Anterior cingulate cortex (tissue), 58 donors: ENCODE results near the gene ARMC7.
"Not testable (repeated sequence)": the region's sequence is repeated elsewhere in the genome, so short reads cannot be mapped to it uniquely, and the experiment has no call there.

Experiments used
- DNase-seq, 58 donors: peaks; one replicate each; lab custom pipeline; 2025; lab: John Stamatoyannopoulos, UW

Gene ARMC7

DNA sequence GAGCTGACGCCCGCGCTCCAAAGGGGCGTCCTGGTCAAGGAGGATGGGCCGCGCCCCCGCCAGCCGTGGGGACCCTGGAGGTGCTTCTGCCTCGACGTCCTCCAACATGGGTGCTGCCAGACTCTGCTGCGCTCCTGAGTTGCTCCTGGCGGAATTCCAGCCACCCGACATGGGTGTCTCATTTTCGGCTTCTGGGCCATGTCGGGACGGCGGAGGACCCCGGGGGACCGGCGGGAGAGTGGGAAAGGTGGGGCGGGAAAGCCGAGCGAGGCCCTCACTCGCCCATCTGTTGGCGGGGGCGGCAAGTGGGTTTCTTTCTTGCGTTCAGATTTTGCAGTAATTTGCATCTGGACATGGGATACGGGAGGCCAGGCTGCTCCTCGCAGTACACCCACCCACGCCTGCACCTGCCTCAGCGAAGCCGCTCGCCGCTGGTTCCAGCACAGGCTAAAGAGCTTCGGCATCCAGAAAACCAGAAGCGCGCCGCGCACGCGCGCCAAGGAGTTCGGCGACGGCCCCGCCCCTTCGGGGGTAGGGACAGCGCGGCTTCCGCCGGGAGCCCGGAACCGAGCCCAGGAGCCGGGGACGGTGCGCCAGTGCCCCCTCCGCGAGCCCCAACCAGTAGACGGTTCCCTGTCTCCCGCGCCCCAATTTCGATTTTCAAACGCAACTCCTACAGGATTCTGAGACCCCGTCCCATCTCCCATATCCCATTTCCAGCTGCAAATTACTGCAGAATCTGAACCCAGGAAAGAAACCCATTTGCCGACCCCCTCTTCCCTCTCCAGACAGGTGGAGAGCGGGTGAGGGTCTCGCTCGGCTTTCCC is at the start of gene ARMC7:
Gene ARMC7, plus strand, starts transcription at position 563 of the 827 bp plus-strand sequence. CDS start 320 bp downstream, outside the sequence.
- peak in 56 of 58 donors; percentile 24 to 94 (median 78) for DNase-seq

DNA sequence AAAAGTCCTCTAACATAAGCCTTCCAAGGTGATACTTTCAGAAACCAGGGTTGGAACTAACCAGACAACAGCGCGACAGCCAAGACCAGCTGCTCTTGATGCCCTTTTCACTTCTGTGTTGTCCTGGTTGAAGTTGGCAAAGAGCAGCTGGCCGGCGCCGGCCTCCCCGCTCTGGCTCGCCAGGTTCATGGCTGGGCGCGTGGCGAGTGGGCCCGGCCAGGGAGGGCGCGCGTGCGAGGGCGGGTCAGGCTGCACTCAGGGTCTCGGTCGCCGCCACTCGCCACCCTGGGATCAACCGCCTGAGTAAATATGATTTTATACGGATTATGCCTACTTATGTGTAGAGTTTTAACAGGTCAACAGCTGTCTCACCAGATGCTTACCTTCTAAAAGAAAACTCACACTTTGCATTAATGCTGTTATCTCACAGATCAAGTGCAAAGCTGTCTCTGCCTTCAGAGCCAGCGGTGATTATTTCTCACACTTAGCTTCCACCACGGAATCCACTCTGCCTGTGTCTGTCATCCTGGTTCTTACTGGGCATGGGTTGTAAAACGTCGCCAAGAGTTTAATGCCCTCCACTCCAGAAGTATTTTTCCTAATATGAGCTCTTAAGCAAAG is 49.2 kb upstream of the ARMC7 start:
- no peak for DNase-seq

DNA sequence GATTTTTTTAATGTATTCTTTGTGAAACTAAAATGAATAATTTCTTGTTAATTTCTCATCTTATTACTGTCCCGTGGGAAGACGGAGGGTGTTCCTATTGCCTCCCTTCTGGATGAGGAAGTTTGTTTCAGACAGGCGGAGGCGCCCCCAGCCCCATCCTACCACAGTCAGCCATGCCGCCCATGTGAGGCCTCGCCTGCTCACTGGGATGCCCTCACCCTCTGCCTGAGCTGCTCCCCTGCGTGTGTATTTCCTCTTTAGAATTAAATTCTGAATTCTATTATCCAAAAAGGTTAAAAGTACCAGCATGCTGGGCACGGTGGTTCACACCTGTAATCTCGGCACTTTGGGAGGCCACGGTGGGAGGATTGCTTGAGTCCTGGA is 48.7 kb upstream of the ARMC7 start:
- DNase-seq, result no peak

DNA sequence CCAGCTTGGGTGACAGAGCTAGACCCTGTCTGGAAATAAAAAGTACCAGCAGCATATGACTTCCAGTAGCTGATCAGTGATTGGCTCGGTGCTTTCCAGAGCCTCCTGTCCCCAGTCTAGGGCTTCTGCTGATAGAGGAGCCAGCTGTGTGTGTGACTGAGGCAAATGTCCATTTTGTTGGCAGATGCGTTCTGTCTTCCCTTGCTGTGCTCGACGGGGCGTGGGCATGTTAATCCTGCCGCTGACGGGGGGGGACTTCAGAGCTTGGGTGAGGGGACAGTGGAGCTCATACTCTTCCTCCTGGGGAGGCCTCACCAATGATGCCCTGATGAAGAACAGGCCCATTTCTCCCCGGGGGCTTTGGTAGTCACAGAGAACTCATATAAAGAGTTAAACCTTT is 48.2 kb upstream of the ARMC7 start:
- DNase-seq, result no peak

DNA sequence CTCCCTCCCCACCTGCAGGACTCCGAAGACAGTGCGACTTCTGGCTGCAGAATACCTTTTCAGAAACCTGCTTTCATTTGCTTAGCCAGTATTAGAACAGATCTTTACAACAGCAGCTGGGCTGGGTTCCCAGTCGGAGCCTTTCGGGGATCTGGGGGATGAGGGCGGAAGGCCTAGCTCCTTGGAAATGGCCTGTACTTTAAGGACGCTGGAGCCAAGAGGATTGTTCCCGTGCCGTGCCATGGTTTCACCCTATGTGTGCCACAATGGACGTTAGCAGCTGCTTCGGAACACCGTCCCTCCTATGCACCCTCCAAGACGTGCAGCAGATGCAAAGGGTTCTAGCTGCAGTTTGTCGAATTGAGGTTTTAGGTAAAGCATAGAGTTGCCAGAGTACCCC is 46.6 kb upstream of the ARMC7 start:
- DNase-seq, result peak in 4 of 58 donors; percentile 5 to 21 (median 10)

DNA sequence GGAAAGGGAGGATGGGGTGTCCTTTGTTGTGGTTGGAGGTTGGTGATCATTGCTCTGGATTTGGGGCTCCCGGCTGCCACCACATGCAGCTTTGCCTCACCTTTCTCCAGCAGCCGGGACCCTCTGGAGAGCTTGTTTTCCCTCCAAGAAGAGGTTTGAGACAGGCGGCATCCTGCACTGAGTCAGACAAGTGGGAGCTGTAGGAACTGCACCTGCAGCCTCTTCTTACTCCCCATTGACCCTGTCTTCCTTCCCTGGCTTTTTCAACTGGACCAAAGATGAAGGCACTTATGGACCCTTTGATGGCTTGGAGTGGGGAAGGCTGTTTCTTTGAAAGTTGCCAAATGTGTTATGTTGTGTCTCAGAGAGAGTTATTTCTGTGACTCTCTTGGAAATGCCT is 46.1 kb upstream of the ARMC7 start:
- DNase-seq, result no peak

DNA sequence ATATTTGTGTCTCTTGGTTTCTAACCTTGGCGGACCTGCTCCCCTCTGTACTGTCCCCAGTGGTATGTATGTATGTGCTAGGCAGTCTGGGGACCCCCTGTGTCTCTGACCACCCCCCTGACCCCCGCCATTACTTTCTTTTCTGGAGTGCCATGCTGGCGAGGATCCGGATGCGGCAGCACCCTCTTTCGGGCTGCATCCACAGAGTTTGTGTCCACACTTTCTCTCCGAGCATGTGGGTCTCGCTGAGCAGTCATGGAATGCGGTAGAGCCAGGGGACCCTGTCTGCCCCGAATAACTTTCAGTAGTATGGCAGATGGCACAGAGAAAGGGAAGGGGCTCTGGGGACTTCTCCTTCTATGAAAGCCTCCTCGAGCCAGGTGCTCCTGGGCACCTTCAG is 45.7 kb upstream of the ARMC7 start:
- no peak for DNase-seq

DNA sequence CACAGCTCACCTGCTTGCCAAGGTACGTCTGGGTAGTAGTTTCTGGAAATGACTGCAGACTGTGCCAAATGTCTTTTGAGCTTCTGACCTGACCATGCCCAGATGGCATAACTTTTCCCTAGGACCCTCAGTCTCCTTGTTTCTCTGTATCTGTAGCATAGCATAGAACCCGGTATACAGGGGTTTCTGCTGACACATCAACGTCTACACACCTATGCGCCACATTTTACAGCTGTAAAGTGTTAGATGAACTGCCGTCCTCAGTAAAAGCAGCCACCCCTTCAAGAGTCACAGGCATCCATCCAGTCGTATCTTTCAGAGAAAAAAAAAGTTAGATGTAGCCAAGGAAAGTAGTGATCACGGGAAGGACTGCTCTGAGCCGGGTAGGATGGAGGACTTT is 45.3 kb upstream of the ARMC7 start:
- DNase-seq, result no peak

DNA sequence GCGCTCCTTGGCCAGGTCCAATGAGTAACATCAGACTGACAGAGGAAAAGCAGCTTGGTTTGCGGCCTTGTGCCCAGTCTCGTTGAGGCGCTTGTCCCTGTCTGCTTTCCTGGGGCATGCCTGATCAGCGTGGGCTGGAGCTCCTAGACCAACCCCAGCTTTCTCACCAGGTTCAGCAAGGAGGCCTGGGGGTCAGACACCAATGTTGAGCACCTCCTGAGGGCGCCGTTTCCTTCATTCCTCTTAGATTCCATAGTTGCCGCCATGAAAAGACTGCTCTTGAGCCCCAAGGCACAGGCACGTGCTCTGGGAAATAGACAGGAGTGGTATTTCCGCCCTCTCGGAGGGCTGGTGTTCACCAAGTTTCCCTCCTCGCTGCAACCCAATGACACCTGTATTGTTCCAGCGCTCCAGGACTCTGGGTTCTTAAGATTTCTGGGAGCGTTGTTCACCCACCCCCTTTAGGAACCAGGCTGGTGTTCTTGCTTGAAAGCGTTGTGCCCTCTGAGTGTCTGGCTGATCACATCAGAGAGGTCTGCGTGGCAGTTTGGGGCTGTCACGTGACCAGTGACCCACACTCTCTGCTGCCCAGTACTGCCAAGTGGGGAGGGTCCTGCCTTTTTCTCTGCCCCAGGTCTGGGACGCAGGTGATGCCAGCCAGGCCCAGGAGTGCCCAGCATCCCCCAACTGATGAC is 44.8 kb upstream of the ARMC7 start:
- DNase-seq, result no peak

DNA sequence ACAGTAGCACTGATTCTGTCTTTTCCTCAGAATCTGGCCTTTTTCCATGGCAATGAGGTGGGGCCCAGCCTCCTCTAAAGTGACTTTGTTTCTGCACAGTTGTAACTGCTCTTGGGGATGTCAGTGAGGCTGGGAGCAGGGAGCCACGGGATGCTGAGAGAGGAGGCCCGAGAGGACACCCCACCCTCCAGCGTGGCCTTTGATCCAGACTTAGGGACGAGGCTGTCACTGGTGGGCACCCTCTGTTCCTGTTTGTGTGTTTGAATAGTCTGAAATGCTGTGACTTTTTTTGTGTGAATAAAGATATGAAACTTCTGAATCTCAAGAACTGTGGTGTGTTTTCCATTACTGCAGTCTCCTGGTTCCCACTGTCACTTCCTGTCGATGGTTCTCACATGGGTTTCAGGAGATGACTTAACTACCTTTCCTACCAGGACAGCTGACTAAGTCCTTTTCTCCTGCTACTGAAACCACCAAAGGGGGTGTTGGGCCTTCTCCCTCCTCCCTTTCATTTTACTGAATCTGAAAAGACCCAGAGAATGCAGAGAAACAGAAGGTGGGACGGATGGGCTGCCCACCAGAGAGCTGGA is 44.1 kb upstream of the ARMC7 start:
- DNase-seq, result no peak

DNA sequence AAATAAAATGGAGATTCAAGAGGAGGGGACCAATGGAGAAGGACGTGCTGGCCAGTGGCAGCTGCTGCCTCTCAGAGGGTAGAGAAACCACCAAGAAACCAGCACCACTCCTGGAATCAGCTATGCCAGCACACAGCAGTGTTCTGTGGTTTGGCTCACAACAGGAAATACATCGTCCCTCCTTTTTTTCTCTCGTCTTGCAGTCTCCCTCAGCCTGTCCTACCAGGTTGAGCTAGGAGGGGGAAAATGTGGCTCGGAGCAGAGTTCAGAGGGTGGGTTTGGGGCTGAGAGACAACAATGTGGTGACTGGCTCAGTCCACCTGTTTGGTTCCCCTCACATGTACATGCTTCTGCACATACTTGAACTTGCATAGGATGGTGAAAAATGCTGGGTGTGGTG is 41.9 kb upstream of the ARMC7 start:
- DNase-seq, result no peak

DNA sequence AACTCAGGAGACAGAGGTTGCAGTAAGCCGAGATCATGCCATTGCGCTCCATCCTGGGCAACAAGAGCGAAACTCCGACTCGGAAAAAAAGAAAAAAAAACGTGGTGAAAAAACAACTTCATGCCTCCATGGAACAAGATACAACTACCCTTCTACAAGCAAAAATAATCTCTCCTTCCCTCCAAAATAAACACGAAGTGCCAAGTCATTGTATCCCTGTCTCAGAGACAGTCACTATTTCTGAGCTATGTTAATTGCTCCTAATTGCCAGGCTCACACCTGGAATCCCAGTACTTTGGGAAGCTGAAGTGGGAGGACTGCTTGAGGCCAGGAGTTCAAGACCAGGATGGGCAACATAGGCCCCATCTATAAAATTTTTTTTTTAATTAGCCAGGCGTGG is 41.0 kb upstream of the ARMC7 start:
- no peak for DNase-seq

DNA sequence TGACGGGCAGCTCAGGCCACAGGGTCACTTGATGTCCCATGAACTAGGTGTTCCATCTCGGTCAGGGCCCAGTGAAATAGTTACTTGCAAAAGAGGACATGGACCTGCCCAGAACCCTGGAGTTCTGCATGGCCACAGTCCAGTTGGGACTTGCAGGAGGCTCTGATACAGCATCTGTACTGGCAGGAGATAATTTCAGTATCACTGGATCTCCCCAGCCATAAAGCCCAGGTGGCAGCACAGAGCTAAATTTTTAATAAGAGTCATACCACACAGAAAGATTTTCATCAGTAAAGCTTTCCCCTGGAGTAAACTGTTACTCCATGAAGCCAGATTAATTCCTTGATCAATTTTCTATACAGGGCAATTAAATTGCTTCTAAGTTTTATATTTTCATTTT is 40.0 kb upstream of the ARMC7 start:
- DNase-seq, result no peak

DNA sequence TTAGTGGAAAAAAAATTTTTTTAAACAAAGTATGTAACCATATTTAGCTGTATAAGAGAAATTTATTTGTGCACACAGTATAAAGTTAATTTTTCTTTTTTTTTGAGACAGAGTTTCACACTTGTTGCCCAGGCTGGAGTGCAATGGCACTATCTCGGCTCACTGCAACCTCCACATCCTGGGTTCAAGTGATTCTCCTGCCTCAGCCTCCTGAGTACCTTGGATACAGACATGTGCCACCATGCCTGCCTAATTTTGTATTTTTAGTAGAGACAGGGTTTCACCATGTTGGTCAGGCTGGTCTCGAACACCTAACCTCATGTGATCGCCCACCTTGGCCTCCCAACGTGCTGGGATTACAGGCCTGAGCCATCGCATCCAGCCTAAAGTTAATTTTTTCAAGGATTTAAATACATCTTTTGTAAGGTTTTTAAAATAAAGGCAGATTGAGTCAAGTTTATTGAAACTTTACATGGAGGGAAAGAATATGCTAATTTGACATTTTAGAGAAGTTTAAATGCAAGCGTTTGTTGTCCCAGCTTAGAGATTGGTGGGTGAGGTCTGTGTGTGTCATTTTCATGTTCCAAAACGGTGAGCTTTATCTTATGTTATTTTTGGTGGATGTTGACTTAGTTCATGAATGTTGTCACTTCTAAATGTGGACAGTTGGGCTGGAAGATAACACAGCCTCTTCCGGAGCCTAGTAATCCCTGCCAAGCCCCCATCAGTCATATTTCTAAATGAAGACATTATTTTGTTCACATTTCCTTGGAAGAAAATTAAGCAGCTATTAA is 38.1 kb upstream of the ARMC7 start:
- not testable (repeated sequence) for DNase-seq

DNA sequence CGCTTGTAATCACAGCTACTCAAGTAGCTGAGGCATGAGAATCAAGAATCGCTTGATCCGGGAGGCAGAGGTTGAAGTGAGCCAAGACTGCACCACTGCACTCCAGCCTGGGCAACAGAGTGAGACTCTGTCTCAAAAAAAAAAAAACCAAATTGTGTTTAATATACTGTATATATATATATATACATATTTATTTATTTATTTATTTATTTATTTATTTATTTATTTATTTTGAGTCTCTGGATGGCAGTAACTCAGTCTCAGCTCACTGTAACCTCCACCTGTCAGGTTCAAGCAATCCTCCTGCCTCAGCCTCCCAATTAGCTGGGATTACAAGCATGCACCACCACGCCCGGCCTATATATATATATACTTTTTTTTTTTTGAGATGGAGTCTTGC is 36.9 kb upstream of the ARMC7 start:
- not testable (repeated sequence) for DNase-seq

DNA sequence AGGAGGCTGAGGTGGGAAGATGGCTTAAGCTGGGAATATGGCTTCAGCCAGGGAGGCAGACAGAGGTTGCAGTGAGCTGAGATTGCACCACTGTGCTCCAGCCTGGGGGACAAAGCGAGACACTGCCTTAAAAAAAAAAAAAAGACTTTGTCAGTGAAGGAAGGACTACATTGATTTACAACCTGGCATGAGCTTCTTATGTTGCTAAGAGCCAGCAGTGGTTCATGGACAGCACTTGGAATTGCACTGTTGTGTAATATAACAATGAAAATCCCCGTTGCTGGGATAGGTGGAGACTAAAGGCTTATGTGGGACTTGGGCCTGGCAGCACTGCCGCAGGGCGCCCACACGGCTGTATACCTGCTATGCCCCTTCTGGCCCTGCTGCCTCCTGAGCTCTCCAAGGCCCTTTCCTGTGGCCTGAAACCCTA is 36.1 kb upstream of the ARMC7 start:
- no peak for DNase-seq

DNA sequence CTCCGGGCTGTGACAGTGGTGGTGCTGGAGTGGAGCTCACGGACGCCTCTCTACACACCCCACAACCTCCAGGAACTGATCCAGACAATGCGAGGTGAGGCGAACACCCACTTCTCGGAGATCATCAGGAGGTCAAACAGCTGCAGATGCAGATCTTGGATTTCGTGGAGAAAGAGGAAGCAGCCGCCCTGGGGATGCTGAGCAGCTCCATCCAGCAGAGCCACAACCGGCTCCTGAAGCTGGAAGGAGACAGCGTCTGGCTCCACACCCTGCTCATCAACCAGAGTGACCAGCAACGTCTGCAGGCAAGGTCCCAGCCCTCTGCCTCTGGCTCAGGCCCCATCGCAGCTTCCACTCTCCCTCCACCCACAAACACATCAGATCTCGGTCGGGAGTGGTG is 35.2 kb upstream of the ARMC7 start:
- DNase-seq, result no peak

DNA sequence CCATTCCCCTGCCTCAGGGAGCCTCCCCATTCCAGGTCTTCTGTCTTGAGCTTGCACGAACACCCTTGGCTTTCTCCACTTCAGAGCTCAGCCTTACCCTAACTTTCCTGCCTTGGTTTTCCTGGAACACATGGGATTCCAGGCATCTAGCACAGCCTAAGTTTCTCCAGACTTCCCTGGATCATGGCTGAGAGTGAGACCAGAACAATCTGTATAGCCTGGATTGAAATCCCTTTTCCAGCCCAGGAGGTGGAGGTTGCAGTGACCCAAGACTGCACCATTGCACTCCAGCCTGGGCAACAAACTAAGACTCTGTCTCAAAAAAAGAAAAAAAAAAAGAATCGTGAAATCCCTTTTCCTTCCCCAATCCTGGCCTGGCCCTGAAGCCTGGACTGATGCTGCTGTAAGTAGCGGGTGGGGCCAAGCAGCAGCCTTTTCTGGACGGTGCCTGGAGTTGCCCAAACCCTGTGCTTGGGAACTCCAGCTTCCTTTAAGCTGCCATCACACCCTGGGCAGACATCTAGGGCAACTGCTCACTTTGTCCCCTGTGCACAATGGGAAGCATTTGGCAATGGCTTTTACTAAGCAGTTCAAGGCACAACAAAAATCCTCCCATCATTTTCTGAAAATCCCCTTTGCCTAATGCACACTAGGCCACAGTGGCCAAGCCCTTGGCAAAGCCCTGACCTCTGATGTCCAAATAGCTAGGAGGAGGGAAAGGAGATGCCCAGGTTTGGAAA is 34.0 kb upstream of the ARMC7 start:
- DNase-seq, result no peak

DNA sequence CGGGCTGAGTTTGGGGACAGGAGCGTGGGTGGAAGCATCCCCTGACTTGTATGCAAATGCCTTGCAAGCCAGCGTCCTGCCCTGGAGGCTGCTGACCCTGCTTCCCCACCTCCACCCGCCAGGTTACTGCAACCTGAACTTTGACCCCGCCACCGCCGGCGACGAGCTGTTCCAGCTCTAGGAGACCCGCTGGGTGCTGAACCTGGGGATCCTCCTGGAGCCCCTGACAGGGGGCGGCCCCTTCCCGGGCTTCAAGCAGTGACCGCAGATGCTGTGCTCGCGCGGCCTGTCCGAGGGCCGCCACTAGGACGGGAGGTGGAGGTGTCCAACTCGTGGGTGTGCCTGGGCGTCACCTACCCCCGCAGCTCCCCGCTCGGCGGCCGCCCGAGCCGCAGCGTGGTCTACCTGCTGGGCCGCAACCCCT is 32.7 kb upstream of the ARMC7 start:
- DNase-seq, result peak in 2 of 58 donors; percentile 10 to 60
